Measurements from ENCODE around the gene GALE.
"Not testable (repeated sequence)": the region's sequence is repeated elsewhere in the genome, so short reads cannot be mapped to it uniquely, and the experiment has no call there.

The GALE gene

DNA sequence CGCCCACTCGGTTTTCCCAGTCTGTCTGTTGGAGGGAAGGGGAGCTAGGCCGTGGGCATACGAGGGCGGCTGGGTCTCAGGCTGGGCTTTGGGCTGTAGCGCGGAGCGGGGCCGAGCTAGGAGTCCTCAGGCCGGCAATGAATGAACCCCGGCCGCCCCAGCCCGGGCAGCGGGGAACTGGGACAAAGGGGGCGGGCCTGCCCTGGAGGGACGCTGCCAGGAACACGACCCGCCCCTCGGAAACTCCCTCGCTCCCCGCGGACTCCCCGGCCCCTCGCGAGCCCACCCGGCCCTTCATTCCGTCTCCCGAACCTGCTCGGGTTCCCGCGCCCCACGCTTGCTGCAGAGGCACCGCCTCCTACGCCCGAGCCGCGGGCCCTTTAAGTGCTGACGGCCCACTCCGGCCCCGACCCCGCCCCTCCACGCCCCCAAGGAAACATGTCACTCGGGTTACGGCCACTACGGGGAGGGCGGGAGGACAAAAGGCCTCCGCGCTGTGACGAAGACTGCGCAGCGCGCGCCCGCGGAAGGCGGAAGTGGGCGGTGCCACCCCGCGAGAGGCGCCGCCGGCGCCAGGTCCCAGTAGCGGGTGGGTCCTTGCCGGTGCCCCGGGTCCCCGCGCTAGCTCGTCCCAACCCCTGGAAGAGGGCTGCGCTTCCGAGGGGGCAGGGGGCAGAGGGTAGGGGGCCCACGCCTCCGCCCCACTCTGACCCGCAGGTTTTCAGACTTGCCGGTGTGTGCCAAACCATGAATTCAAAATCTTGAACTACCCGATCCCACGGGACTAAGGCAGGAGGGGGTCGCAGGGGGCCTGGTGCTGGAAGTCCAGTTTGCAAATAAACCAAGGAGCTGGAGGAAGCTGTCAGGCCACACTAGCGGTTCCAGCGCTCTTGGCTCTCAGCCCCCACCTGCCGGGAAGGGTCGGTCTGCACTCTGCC lies at the start of gene GALE:
TSS of gene GALE (minus strand) at position 355 of the 938 bp plus-strand sequence. CDS start 1,747 bp downstream, outside the sequence.
- DNase-seq = peak; percentile 85 to 93

DNA sequence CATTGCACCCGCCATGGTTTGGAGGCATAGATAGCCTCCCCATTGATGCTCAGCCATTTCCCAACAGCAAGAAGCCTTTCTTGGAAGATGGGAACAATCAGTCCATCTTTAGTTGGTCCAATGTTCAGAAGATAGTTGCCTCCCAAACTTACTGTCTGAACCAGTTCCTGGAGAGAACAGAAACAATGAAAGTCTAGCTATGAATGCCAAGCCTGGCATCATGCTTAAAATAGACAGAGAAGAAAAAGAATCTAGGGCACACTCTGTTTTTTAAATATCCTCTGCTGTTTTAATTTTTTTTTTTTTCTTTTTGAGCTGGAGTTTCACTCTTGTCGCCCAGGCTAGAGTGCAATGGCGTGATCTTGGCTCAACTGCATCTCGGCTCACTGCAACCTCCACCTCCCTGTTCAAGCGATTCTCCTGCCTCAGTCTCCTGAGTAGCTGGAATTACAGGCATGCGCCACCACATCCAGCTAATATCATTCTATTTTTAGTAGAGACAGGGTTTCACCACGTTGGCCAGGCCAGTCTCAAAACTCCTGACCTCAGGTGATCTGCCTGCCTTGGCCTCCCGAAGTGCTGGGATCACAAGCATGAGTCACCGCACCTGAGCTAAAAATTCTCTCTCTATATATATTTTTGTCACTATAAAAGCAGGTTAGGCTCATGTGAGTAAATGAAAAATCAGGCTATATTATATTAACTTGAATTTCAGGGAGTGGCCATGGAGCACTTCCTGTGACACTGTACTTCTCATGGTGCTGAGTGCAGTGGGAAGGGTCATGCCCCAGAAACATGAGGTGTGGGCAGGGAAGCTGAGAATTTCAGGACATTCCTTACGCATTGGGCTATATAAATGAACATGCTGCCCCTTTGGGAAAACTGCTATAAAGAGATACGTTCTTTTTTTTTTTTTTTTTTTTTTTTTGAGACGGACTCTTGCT lies 48.4 kb upstream of the GALE start:
- no peak for DNase-seq

- not testable (repeated sequence) for DNase-seq
Measured at GRCh38 chr1:23847482-23848095, 47.0 kb upstream of the GALE start.

- no peak for DNase-seq
Measured at GRCh38 chr1:23845163-23845562, 44.6 kb upstream of the GALE start.

- no peak for DNase-seq
Measured at GRCh38 chr1:23843644-23844043, 43.1 kb upstream of the GALE start.

- peak; percentile 43 for DNase-seq
Measured at GRCh38 chr1:23838401-23838866, 37.9 kb upstream of the GALE start.

- no peak for DNase-seq
Measured at GRCh38 chr1:23837908-23838307, 37.4 kb upstream of the GALE start.

- DNase-seq = no peak
Measured at GRCh38 chr1:23836037-23836436, 35.5 kb upstream of the GALE start.

DNA sequence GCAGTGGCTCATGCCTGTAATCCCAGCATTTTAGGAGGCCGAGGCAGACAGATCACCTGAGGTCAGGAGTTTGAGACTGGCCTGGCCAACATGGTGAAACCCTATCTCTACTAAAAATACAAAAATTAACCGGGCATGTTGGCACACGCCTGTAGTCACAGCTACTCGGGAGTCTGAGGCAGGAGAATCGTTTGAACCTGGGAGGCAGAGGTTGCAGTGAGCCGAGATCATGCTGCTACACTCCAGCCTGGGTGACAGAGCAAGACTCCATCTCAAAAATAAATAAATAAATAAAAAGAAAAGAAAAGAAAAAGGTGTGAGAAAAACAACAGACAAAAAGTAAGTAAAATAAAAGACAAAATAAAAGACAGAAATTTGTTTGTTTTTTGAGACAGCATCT lies 33.6 kb upstream of the GALE start:
- not testable (repeated sequence) for DNase-seq

GRCh38 chr1:23827717-23828116 lies 27.2 kb upstream of the GALE start:
- DNase-seq = no peak

GRCh38 chr1:23826590-23826989 lies 26.0 kb upstream of the GALE start:
- not testable (repeated sequence) for DNase-seq

DNA sequence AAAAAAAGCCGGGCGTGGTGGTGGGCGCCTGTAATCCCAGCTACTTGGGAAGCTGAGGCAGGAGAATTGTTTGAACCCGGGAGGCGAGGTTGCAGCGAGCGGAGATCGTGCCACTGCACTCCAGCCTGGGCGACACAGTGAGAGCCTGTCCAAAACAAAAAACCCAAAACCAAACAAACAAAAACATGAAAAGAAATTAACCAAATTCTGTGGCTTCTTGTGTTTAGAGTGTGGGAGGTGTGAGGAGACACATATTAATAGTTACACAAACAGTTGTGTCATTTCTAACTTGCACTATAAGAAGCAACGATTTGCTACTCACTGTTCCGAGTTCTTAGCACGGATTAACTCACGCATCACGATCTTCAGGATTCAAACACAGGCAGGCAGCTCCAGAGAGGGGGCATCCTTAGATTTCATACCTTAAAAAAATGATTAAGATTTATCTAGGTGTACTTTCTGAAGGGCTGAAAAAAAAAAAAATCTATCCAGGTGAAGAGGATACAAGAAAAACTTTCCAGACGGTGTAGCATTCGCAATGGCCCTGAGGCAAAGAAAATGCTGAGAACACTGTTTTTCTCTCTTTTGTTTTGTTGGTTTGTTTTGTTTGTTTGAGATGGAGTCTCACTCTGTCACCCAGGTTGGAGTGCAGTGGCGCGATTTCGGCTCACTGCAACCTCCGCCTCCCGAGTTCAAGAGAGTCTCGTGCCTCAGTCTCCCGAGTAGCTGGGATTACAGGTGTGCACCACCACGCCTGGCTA lies 25.4 kb upstream of the GALE start:
- no peak for DNase-seq

GRCh38 chr1:23825076-23825761 lies 24.7 kb upstream of the GALE start, which contains the start of gene HMGCL:
TSS of gene HMGCL (minus strand) at chr1:23825429. CDS start at chr1:23825415, 14 bp downstream.
- DNase-seq = peak; percentile 78 to 86

DNA sequence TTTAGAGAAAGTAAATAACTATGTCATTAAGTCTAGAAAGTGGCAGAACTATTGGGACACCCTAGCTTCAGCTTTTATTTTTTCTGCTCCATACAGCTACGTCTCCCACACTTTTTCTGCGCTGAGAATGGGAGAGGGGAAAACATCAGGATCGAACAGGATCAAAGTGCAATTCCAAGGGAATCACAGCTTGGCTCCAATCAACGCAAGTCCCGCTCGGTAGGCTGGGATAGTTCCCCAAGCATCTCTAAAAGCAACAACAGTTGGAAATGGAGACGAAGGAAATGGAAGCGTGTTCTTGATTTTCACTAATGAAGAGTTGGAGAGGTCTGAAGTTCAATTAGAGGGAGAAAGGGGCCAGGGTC lies 24.1 kb upstream of the GALE start:
- DNase-seq = no peak

GRCh38 chr1:23823767-23824166 lies 23.2 kb upstream of the GALE start:
- no peak for DNase-seq

DNA sequence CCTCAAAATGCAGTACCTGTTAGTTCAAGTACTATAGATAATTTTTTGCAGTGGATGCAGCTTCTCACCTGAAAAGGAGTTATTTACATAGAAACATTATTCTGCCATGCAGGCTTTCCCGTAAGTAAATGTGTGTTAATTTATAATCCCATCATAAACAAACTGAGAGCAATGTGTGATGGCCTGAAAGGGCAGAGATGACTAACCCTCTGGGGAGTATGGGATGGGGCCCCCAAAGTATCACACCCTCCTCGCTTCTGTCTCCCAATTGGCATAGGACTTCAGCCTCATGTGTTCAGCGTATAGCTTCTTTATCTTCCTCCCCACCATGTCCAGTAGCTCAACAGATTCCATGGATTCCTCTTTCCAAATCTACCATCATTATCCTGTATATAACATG lies 17.1 kb upstream of the GALE start:
- no peak for DNase-seq

DNA sequence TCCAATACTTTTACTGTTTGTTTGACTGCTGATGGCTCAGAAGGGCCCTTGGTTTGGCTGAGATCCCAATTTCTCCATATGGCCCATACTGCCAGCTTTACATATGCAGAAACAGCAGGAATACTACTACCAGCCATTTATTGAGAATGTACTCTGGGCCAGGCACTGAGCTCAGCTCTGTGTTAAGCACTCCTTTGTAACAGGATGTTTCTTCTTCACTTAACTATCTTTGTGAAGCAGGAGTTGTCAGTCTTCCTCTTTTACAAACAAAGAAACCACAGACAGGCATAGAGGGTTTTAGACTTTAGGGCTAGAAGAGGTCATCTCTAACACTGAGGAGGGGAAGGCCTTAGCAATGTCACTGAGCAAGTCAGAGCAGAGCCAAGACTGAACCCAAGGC lies 16.4 kb upstream of the GALE start:
- DNase-seq = no peak

DNA sequence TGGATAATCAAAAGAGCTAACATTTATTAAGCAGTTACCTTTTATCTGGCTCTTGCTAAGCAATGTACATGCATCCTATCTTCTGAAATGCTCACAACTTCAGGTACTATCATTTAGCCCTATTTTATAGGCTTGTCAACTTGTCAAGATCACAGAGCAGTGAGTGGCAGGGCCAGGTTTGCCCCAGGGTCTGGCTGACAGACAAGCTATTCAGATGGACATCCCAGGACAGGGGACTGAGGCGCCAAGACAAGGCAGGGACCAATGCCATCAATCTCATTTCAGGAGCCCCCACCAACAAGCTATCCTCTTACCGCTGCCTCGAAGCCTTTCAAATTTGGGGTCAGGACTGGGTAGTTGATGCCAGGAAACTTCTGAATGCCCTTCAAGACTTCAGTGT lies 15.8 kb upstream of the GALE start:
- DNase-seq = no peak

DNA sequence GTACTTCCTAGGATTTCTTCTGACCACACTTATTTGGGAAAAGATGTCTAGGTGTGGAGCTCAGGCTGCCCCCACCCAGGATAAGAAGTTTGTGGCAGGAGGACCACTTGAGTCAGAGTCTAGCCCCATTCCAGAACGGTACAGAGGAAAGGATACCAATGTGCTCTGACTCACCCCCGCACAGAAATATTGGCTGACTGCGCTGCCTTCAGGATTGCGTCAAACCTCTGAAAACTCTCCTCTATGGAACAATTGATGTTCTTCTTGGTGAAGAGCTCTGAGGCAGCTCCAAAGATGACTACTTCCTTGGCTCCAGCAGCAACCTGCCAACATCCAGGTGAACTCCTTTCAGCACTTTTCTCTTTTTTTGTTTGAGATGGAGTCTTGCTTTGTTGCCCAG lies 13.5 kb upstream of the GALE start:
- no peak for DNase-seq

DNA sequence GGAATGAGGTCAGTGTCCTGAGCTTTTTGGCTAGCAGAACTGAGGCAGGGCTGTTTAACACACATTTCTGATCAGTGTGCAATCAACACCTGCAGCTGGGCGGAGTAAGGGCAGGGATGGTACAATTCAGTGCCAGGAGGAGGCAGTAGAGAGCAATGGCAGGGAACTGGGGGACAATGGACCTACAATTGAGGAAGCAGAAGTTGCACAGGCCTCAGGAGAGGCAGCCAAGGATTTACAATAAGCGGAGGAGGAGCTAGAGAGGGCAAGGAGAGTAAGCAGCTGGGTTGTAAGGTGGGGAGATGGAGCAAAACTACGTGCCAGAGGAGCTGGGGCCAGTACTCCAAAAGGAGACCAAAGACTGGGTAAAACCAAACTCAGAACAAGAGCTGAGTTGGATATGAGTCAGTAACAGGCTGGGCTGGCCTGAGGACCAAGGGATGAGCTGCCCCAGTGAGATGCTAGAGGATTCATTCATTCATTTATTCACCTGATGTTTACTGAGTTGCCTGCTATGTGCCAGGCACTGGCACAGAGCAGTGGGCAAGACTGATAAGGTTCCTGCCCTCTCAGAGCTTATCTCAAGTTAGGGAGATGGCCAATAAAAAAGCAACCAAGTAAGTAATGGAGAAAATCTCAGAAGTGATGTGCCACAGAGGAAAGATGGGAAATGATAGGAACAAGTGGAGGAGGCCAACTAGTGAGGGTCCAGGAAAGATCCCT lies 10.4 kb upstream of the GALE start:
- DNase-seq = peak in 1 of 2 experiments; percentile 15

DNA sequence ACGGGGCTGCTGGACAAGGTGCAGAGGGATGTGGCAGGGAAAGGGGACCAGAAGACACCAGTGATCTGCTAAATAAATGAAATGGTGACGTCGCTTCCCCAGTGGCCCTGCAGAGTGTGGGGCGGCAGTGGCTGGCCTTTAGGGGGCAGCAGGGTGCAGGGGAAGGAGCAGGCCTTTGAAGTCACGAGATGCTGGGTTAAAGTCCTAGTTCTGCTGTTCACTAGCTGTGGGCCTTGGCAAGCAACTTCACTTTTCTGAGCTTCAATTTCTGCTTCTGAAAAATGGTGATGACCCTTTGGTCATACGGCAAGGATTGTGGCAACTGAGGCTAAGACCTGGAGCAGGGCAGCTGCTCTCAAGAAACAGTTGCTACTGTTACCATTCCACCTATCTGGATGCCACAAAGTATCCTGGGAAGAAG lies 9.2 kb upstream of the GALE start:
- peak; percentile 18 to 49 for DNase-seq

All from NCI-H1930 (cell line).